Kidney (tissue), 14 donors: ENCODE data around the gene CRISP2. TPM values are rescaled to one million over a fixed set of nuclear protein-coding genes. Genes with fewer than 3 reads are reported as not detected.

Experiments
- DNase-seq, 5 donors: peaks; one replicate each; pipeline ENCODE4 v3.0.0-alpha.2; 2013 to 2020
- FAIRE-seq: peaks from 2 replicates; lab custom pipeline; 2012; peaks lifted over from hg19 to GRCh38; lab: Jason Lieb, UNC
- H3K27ac ChIP-seq, 2 donors: one replicate each; pipeline ENCODE4 v1.7.0; 2013; ENCODE audit warnings: low read depth in 2 of 2, low read length in 2 of 2, inconsistent platforms in 1 of 2
- H3K27me3 ChIP-seq: one replicate; pipeline ENCODE4 v1.7.1; 2013; ENCODE audit warnings: low read length, inconsistent platforms; ENCODE audit not compliant: control insufficient read depth, insufficient read depth
- H3K36me3 ChIP-seq, 3 donors: one replicate each; pipeline versions ENCODE4 v1.7.0 to v1.7.1; 2013; ENCODE audit warnings: low read length in 3 of 3, control low read depth in 1 of 3, inconsistent platforms in 1 of 3; ENCODE audit not compliant: insufficient read depth in 3 of 3, control insufficient read depth in 2 of 3
- H3K4me1 ChIP-seq, 3 donors: one replicate each; pipeline versions ENCODE4 v1.7.0 to v1.7.1; 2013; ENCODE audit warnings: low read length in 3 of 3, inconsistent platforms in 1 of 3, low read depth in 1 of 3; ENCODE audit not compliant: control insufficient read depth in 2 of 3, insufficient read depth in 2 of 3
- H3K4me3 ChIP-seq, 3 donors: one replicate each; pipeline versions ENCODE4 v1.7.0 to v1.8.1; 2013; ENCODE audit warnings: low read length in 3 of 3, control low read depth in 1 of 3, inconsistent platforms in 1 of 3
- H3K9ac ChIP-seq, 3 donors: one replicate each; pipeline versions ENCODE4 v1.7.0 to v1.7.1; 2013; ENCODE audit warnings: low read length in 3 of 3, control low read depth in 1 of 3, inconsistent platforms in 1 of 3
- H3K9me3 ChIP-seq, 3 donors: one replicate each; pipeline versions ENCODE4 v1.7.0 to v1.7.1; 2013; ENCODE audit warnings: low read length in 3 of 3, control low read depth in 1 of 3, inconsistent platforms in 1 of 3; ENCODE audit not compliant: control insufficient read depth in 2 of 3, insufficient read depth in 1 of 3
- intact Hi-C: fragments of 100-400 bp; cut with DNase I; formaldehyde crosslinking; loops from one replicate; pipeline ENCODE4 v1.11.1; 2022
- polyA plus RNA-seq: library from polyadenylated mRNA; stranded (reverse); fragments of 350-450 nt; fragmentation: Illumina TruSeq; extraction: RNeasy Lipid Tissue Mini Kit (QIAGEN cat#74804); gene quantifications from one replicate; pipeline ENCODE4 v1.2.3, GENCODE V29; 2014; ENCODE audit warnings: low read depth, low replicate concordance; ENCODE audit not compliant: insufficient read depth
- total RNA-seq: library from RNA; stranded (reverse); fragmentation: NEBNext Ultra II Directional; extraction: Animal tissue kit (Norgen Biotek cat#: 25700); gene quantifications from one replicate; pipeline ENCODE4 v1.2.1, GENCODE V29; 2021
- TF ChIP-seq, protein P1 (sequence below): IDR thresholded peaks from 3 replicates; pipeline ENCODE4 v1.5.1; 2012; ENCODE audit warnings: mild to moderate bottlenecking, moderate library complexity, borderline replicate concordance; ENCODE audit not compliant: insufficient read depth; ENCODE audit errors: extremely low read depth
- donor health status: control.
- donor health status: control.
- donor health status: control.
- donor health status: control.
- donor health status: control.
- donor health status: DM: yes; HTN: yes; CAD: no.
- donor health status: Normal renal cell carcinoma (clear cell type).

Gene CRISP2
- total and polyA plus RNA-seq, 2 donors from 2014 or later, result 1.5 TPM; not detected in 1

DNA sequence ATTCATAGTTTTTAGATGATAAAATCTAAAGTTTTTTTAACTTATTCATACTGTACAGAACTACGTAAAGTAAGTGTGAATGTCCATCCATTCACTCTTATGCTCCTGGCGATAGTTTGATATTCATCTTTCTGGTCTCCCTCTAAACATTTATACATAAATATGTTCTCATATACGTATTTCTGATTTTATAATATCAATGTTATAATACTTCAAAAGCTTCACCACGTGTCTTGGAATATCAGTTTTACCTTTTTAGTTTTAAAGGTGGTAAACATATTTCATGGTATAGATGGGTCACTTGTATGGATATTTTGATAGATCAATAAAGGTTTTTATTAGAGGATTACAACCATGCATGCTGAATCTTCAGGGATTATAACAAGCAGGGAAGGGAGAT, 66.4 kb downstream of the CRISP2 start:
- intact Hi-C loops, result no loop called here
- TF ChIP-seq, protein P1, sequence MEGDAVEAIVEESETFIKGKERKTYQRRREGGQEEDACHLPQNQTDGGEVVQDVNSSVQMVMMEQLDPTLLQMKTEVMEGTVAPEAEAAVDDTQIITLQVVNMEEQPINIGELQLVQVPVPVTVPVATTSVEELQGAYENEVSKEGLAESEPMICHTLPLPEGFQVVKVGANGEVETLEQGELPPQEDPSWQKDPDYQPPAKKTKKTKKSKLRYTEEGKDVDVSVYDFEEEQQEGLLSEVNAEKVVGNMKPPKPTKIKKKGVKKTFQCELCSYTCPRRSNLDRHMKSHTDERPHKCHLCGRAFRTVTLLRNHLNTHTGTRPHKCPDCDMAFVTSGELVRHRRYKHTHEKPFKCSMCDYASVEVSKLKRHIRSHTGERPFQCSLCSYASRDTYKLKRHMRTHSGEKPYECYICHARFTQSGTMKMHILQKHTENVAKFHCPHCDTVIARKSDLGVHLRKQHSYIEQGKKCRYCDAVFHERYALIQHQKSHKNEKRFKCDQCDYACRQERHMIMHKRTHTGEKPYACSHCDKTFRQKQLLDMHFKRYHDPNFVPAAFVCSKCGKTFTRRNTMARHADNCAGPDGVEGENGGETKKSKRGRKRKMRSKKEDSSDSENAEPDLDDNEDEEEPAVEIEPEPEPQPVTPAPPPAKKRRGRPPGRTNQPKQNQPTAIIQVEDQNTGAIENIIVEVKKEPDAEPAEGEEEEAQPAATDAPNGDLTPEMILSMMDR, result no peak
- Histone ChIP-seq H3K9me3 (no peaks in the 10 kb centered on the region), H3K27me3 (no peaks in the 10 kb centered on the region), H3K4me3 (no peak overlapping the region), H3K4me1 (no peaks in the 10 kb centered on the region), H3K27ac (no peak overlapping the region), H3K36me3 (no peaks in the 10 kb centered on the region), H3K9ac (no peak overlapping the region)
- no peak for FAIRE-seq
- no peak for DNase-seq

DNA sequence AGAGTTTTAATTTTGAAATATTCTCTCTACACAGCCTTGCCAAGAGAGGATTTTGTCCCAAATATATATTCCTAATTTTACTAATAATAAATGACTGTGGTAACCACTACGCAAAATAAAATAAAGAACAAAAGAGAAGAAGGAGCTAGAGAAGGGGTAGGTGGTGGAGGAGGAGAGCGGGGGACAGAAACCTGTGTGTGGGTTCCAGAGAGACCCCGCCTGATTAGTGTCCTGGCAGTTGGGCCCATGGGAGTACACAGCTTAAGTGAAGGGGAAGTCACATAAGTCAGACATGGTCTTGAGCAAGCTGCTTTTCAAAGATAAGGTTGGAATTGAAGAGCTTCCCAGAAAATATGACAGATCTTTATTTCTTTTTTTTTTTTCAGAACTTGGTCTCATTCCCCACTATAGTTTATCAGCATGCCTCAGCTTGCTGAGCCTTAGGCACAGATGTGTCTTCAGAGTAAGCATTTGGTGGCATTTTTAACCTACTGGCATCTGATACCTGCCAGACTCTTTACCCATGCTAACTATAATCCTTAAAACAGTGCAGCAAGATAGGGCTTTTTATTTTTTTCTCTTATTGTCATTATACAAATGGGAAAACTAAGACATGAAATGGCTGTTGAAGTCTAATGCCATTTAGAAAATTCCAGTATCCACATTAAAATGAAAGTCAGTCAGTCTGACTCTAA, 67.1 kb downstream of the CRISP2 start:
- intact Hi-C loops, result no loop called here

DNA sequence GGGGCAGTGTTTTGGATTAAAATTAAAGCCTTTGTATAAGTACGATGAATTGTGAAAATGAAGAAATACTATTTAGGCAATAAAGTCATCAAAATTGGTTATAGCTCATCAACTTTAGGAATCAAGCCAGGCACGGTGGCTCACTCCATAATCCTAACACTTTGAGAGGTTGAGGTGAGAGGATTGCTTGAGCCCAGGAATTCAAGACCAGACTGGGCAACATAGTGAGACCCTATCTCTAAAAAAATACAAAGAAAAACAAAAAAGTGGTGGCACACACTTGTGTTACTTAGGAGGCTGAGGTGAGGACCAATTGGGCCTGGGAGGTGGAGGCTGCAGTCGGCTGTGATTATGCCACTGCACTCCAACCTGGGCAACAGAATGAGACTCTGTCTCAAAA, 68.2 kb downstream of the CRISP2 start:
- Histone ChIP-seq H3K27me3 (no peaks in the 10 kb centered on the region), H3K27ac (no peak overlapping the region), H3K36me3 (no peaks in the 10 kb centered on the region), H3K9ac (no peak overlapping the region), H3K9me3 (no peaks in the 10 kb centered on the region), H3K4me1 (no peaks in the 10 kb centered on the region), H3K4me3 (no peak overlapping the region)
- DNase-seq (no peak), FAIRE-seq (no peak)
- TF ChIP-seq, protein P1, result no peak
- intact Hi-C loops, result no loop called here

More for the DNA sequence above, 67.1 kb downstream of the CRISP2 start:
- Histone ChIP-seq H3K27ac (no peak overlapping the region), H3K4me1 (no peaks in the 10 kb centered on the region), H3K36me3 (no peaks in the 10 kb centered on the region), H3K9me3 (no peaks in the 10 kb centered on the region), H3K9ac (no peak overlapping the region), H3K27me3 (no peaks in the 10 kb centered on the region), H3K4me3 (no peak overlapping the region)
- TF ChIP-seq, protein P1, result no peak
- no peak for DNase-seq
- no peak for FAIRE-seq

Other genes with a start within 250 kb of the CRISP2 start
- gene GLYATL3, start 213.6 kb downstream of the CRISP2 start, total RNA-seq, result not detected
- not detected for gene GLYATL3, start 213.6 kb downstream of the CRISP2 start, polyA plus RNA-seq
- gene C6orf141, start 162.9 kb downstream of the CRISP2 start, total RNA-seq, result 2.2 TPM
- not detected for gene C6orf141, start 162.9 kb downstream of the CRISP2 start, polyA plus RNA-seq
- not detected for gene RHAG, start 76.7 kb downstream of the CRISP2 start, total RNA-seq
- gene RHAG, start 76.7 kb downstream of the CRISP2 start, polyA plus RNA-seq, result not detected
- not detected for gene CRISP3, start 30.8 kb upstream of the CRISP2 start, total RNA-seq
- not detected for gene CRISP3, start 30.8 kb upstream of the CRISP2 start, polyA plus RNA-seq
- not detected for gene PGK2, start 73.7 kb upstream of the CRISP2 start, total RNA-seq
- not detected for gene PGK2, start 73.7 kb upstream of the CRISP2 start, polyA plus RNA-seq
- not detected for gene CRISP1, start 153.0 kb upstream of the CRISP2 start, total RNA-seq
- not detected for gene CRISP1, start 153.0 kb upstream of the CRISP2 start, polyA plus RNA-seq